Measurements from ENCODE around the gene CDK6. TPM values are rescaled to one million over a fixed set of nuclear protein-coding genes. Genes with fewer than 3 reads are reported as not detected.

The CDK6 gene
- total RNA-seq, 1 donor, result 36.0 TPM

DNA sequence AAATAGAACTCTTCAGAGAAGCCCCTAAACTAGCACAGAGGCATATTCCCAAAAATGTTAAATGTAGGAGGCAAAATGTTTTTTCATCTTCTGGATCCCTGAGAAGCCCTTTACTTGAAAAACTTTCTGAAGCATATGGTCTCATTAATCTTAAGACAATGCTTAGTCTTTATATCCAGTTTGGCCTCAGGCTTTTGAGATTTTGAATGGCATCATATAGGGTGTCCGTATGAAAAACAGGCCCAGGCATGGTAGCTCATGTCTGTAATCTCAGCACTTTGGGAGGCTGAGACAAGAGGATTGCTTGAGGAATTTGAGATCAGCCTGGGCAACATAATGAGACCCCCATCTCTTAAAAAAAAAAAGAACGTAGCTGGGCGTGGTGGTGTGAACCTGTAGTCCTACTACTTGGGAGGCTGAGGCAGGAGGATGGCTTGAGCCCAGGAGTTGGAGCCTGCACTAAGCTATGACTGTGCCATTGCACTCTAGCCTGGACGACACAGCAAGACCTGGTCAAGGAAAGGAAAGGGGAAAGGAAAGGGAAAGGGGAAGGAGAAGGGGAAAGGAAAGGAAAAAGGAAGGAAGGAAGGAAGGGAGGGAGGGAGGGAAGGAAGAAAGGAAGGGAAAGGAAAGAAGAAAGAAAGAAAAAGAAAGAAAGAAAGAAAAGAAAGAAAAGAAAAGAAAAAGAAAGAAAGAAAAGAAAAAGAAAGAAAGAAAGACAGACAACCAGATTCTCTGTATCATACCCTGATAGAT, 119.4 kb downstream of the CDK6 start:
- peak overlapping the region; percentile 64 for H3K4me3 ChIP-seq (ENCODE audit: low read depth, low read length)
- TF ChIP-seq, protein P1, sequence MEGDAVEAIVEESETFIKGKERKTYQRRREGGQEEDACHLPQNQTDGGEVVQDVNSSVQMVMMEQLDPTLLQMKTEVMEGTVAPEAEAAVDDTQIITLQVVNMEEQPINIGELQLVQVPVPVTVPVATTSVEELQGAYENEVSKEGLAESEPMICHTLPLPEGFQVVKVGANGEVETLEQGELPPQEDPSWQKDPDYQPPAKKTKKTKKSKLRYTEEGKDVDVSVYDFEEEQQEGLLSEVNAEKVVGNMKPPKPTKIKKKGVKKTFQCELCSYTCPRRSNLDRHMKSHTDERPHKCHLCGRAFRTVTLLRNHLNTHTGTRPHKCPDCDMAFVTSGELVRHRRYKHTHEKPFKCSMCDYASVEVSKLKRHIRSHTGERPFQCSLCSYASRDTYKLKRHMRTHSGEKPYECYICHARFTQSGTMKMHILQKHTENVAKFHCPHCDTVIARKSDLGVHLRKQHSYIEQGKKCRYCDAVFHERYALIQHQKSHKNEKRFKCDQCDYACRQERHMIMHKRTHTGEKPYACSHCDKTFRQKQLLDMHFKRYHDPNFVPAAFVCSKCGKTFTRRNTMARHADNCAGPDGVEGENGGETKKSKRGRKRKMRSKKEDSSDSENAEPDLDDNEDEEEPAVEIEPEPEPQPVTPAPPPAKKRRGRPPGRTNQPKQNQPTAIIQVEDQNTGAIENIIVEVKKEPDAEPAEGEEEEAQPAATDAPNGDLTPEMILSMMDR (IDR thresholded peaks at IDR 0.05; ENCODE audit: insufficient read depth, low read length), result no peak

DNA sequence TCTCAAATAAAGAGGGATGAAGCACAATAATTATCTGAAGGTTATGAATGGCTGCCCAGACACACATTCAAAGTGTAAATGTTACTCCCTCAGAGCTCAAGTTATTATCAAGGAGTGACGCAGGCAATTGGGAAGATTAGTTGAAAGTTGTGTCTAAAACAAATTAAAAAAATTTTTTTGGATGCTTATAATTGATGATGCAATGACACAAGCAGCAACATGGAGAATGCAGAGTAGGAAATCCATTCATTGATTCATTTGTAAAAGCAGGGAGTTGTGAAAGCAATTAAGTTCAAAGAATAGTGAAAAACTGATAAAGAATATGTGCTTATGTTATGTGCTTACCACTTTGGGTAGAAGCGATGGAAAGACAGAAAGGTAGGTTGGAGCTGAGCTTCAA, 120.4 kb downstream of the CDK6 start:
- no peak for DNase-seq (ENCODE audit: low read depth)
- H3K4me3 ChIP-seq (ENCODE audit: low read depth, low read length), result no peak overlapping the region
- TF ChIP-seq, protein P1 (IDR thresholded peaks at IDR 0.05; ENCODE audit: insufficient read depth, low read length), result no peak

More for the DNA sequence above, 119.4 kb downstream of the CDK6 start:
- no peak for DNase-seq (ENCODE audit: low read depth)

DNA sequence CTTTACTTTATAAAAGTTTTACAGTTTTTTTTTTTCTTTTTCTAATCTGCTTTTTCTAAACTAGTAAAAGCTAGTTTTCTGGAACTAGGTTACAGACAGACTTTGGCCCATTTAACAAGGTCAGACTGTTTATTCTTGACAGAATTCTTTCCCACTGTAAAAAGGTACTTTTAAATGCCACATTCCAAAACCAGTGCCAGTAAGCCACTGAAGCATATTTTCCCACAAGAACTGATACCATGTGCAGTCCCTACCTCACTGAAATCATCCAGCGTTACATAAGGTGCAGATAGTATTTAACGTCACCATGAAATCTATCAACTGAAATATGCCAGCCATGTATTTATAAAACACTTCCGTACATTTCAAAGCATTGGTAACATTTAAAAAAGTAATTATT, 121.6 kb downstream of the CDK6 start:
- DNase-seq (ENCODE audit: low read depth), result no peak
- TF ChIP-seq, protein P1 (IDR thresholded peaks at IDR 0.05; ENCODE audit: insufficient read depth, low read length), result no peak
- H3K4me3 ChIP-seq (ENCODE audit: low read depth, low read length), result no peak overlapping the region

DNA sequence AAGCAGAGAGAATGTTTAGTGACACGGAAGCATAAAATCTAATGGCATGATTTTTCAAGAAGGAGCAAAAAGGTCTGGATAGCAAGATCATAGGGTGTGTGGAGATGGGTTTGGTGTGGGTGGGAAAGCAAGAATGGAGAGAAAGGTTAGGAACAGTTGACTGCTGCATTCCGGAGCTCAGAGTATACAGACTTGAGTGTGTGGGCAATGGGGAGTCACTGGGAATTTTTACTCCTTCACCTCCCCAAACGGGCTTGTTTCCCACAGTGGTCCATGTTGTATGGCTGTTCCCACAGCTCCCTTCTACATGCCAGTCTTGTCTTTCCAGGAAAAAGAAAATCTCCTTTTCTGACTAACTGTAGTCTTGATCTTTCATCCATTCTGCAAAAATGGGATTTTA, 122.1 kb downstream of the CDK6 start:
- TF ChIP-seq, protein P1 (IDR thresholded peaks at IDR 0.05; ENCODE audit: insufficient read depth, low read length), result no peak
- H3K4me3 ChIP-seq (ENCODE audit: low read depth, low read length), result no peak overlapping the region
- no peak for DNase-seq (ENCODE audit: low read depth)

DNA sequence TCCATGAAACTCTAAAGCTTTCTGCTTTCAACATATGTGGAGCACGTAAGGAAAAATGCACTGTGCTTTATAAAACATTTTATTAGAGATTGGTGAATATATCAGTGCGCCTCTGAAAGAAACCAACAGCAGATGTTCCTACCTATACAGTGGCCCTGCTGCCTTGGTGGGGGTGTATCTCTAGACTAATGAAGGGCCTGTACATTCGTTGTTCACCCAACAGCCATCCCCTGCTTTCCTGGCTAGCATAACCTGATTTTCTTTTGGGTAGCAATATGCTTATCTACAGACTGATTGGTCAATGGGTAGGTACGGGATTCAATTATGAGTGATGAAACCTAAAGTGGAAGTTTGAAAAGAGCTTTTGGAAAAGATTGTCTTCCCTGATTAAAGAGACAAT, 126.5 kb downstream of the CDK6 start:
- TF ChIP-seq, protein P1 (IDR thresholded peaks at IDR 0.05; ENCODE audit: insufficient read depth, low read length), result no peak
- no peak for DNase-seq (ENCODE audit: low read depth)
- H3K4me3 ChIP-seq (ENCODE audit: low read depth, low read length), result no peak overlapping the region

DNA sequence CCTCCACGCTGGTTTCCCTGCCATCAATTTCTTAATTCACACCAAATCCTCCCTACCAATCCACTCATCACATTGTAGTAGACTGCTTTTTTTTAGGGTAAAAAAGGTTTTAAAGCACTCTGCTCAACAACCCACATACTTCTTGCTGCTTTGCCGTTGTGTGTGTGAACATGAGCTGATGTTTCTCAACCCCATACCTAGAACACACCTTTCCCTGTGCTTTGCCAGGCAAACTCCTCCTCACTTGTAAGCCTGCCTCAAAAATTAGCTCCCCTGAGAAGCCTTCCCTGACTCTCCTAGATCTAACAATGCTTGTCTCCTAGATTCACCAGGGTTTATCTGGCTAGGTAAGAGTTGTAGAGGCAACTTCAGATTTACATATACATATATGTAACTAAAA, 127.2 kb downstream of the CDK6 start:
- DNase-seq (ENCODE audit: low read depth), result no peak
- H3K4me3 ChIP-seq (ENCODE audit: low read depth, low read length), result no peak overlapping the region
- TF ChIP-seq, protein P1 (IDR thresholded peaks at IDR 0.05; ENCODE audit: insufficient read depth, low read length), result no peak
